ENCODE measurements around the gene PRCC.

PRCC gene

GRCh38 chr1:156772222-156772621 lies 4.9 kb downstream of the PRCC start:
- peaks cover 40% of the 10 kb centered on the region for H3K36me3 ChIP-seq (ENCODE audit: insufficient read depth, low read length)
- H3K4me3 ChIP-seq (ENCODE audit: low read depth, low read length, poor library complexity, severe bottlenecking) = no peak overlapping the region
- no peaks in the 10 kb centered on the region for H4K20me1 ChIP-seq (ENCODE audit: insufficient read depth, low read length)
- peaks cover 34% of the 10 kb centered on the region for H3K4me1 ChIP-seq (ENCODE audit: insufficient read depth, low read length, severe bottlenecking)
- no peak for TF ChIP-seq EZH2 (IDR thresholded peaks at IDR 0.05; ENCODE audit: borderline replicate concordance, low read length)
- TF ChIP-seq, protein P1, sequence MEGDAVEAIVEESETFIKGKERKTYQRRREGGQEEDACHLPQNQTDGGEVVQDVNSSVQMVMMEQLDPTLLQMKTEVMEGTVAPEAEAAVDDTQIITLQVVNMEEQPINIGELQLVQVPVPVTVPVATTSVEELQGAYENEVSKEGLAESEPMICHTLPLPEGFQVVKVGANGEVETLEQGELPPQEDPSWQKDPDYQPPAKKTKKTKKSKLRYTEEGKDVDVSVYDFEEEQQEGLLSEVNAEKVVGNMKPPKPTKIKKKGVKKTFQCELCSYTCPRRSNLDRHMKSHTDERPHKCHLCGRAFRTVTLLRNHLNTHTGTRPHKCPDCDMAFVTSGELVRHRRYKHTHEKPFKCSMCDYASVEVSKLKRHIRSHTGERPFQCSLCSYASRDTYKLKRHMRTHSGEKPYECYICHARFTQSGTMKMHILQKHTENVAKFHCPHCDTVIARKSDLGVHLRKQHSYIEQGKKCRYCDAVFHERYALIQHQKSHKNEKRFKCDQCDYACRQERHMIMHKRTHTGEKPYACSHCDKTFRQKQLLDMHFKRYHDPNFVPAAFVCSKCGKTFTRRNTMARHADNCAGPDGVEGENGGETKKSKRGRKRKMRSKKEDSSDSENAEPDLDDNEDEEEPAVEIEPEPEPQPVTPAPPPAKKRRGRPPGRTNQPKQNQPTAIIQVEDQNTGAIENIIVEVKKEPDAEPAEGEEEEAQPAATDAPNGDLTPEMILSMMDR (IDR thresholded peaks at IDR 0.05; ENCODE audit: low read length) = no peak
- H3K79me2 ChIP-seq (ENCODE audit: insufficient read depth, low read length) = peaks cover 80% of the 10 kb centered on the region
- no peaks in the 10 kb centered on the region for H3K9me2 ChIP-seq (ENCODE audit: low read depth, low read length)
- H3F3A ChIP-seq (ENCODE audit: insufficient read depth, low read length) = no peaks in the 10 kb centered on the region
- H3K4me2 ChIP-seq (ENCODE audit: low read length) = no peak overlapping the region
- no peak overlapping the region for H3K9ac ChIP-seq (ENCODE audit: low read length)
- no peaks in the 10 kb centered on the region for H3K9me3 ChIP-seq (ENCODE audit: low read length)
- H3K27me3 ChIP-seq (ENCODE audit: insufficient read depth, low read length) = no peaks in the 10 kb centered on the region
- H2AFZ ChIP-seq (ENCODE audit: low read length) = no peak overlapping the region
- H3K27ac ChIP-seq (ENCODE audit: low read depth, low read length, poor library complexity, severe bottlenecking) = no peak overlapping the region

DNA sequence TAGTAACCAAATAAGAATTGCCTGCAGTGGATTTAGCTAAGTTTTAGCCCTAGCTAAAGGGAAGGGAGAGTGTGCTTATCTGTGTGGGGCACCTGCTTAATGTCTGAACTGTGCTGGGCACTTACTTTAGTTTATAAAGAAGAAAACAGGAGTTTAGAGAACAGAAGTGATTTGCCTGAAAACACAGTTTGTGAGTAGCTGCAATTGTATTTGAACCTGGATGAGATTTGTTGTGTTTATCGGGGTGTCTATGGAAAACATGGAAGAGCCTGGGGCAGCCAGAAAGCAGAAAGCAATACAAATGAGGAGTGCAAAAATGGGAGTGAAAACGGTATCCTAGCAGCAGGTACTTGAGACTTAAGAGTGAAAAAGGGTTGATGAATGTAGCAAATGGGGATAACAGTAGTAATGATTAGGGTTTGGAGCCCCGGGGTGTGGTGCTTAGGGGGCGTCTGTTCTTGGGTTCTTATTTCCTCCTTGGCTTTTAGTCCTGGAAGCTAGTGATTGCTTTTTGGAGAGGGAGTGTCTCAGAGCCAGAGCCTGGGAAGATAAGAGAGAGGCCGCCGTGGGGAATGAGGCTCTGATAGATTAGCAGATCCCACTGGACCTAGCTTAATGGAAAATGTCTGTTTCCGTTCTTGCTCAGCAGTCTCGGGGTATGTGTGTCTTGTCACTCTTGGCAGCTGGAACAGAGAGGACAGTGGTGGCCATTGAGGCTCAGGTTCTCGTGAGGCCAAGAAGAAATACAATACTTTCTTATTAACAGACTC lies 5.6 kb downstream of the PRCC start:
- Histone ChIP-seq H3K4me1 (ENCODE audit: insufficient read depth, low read length, severe bottlenecking) (peaks cover 39% of the 10 kb centered on the region), H3K36me3 (ENCODE audit: insufficient read depth, low read length) (peaks cover 40% of the 10 kb centered on the region), H2AFZ (ENCODE audit: low read length) (no peak overlapping the region), H3K9ac (ENCODE audit: low read length) (no peak overlapping the region), H3K4me3 (ENCODE audit: low read depth, low read length, poor library complexity, severe bottlenecking) (no peak overlapping the region), H3F3A (ENCODE audit: insufficient read depth, low read length) (no peaks in the 10 kb centered on the region), H3K27me3 (ENCODE audit: insufficient read depth, low read length) (no peaks in the 10 kb centered on the region), H4K20me1 (ENCODE audit: insufficient read depth, low read length) (no peaks in the 10 kb centered on the region), H3K79me2 (ENCODE audit: insufficient read depth, low read length) (peaks cover 86% of the 10 kb centered on the region), H3K4me2 (ENCODE audit: low read length) (no peak overlapping the region), H3K9me3 (ENCODE audit: low read length) (no peaks in the 10 kb centered on the region), H3K9me2 (ENCODE audit: low read depth, low read length) (no peaks in the 10 kb centered on the region), H3K27ac (ENCODE audit: low read depth, low read length, poor library complexity, severe bottlenecking) (no peak overlapping the region)
- no peak for TF ChIP-seq EZH2 (IDR thresholded peaks at IDR 0.05; ENCODE audit: borderline replicate concordance, low read length)
- TF ChIP-seq, protein P1 (IDR thresholded peaks at IDR 0.05; ENCODE audit: low read length) = no peak

DNA sequence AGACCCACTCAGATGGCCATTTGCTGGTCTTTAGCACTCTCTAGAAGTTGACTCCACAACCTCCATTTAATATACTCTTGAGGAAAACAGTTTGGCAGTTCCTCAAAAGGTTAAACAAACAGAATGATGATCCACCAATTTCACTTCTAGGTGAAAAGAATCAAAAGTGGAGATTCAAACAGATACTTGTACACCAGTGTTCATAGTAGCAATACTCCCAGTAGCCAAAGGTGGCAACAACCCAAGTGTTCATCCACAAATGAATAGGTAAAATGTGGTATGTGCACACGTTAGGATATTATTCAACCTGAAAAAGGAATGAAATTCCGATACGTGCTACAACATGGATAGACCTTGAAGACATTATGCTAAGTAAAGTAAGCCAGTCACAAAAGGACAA lies 6.3 kb downstream of the PRCC start:
- H3K9ac ChIP-seq (ENCODE audit: low read length) = no peak overlapping the region
- no peaks in the 10 kb centered on the region for H3F3A ChIP-seq (ENCODE audit: insufficient read depth, low read length)
- H3K4me3 ChIP-seq (ENCODE audit: low read depth, low read length, poor library complexity, severe bottlenecking) = no peak overlapping the region
- H2AFZ ChIP-seq (ENCODE audit: low read length) = no peak overlapping the region
- H3K4me2 ChIP-seq (ENCODE audit: low read length) = no peak overlapping the region
- no peaks in the 10 kb centered on the region for H3K9me2 ChIP-seq (ENCODE audit: low read depth, low read length)
- H3K4me1 ChIP-seq (ENCODE audit: insufficient read depth, low read length, severe bottlenecking) = peaks cover 34% of the 10 kb centered on the region
- H3K79me2 ChIP-seq (ENCODE audit: insufficient read depth, low read length) = peaks cover 86% of the 10 kb centered on the region
- H3K36me3 ChIP-seq (ENCODE audit: insufficient read depth, low read length) = peaks cover 39% of the 10 kb centered on the region
- H3K27me3 ChIP-seq (ENCODE audit: insufficient read depth, low read length) = no peaks in the 10 kb centered on the region
- no peaks in the 10 kb centered on the region for H4K20me1 ChIP-seq (ENCODE audit: insufficient read depth, low read length)
- H3K27ac ChIP-seq (ENCODE audit: low read depth, low read length, poor library complexity, severe bottlenecking) = no peak overlapping the region
- TF ChIP-seq EZH2 (IDR thresholded peaks at IDR 0.05; ENCODE audit: borderline replicate concordance, low read length) = no peak
- TF ChIP-seq, protein P1 (IDR thresholded peaks at IDR 0.05; ENCODE audit: low read length) = no peak; the same call in 1 of the 2 replicates
- H3K9me3 ChIP-seq (ENCODE audit: low read length) = no peaks in the 10 kb centered on the region
